NCI-H2227 treated with DMSO at 0.1 percent for 48 hours (cell line): ENCODE data around the gene YWHAE.
"Not testable (repeated sequence)": the region's sequence is repeated elsewhere in the genome, so short reads cannot be mapped to it uniquely, and the experiment has no call there.

Experiments used
- DNase-seq: peaks from one replicate; lab custom pipeline; 2025; lab: John Stamatoyannopoulos, UW

The YWHAE gene

DNA sequence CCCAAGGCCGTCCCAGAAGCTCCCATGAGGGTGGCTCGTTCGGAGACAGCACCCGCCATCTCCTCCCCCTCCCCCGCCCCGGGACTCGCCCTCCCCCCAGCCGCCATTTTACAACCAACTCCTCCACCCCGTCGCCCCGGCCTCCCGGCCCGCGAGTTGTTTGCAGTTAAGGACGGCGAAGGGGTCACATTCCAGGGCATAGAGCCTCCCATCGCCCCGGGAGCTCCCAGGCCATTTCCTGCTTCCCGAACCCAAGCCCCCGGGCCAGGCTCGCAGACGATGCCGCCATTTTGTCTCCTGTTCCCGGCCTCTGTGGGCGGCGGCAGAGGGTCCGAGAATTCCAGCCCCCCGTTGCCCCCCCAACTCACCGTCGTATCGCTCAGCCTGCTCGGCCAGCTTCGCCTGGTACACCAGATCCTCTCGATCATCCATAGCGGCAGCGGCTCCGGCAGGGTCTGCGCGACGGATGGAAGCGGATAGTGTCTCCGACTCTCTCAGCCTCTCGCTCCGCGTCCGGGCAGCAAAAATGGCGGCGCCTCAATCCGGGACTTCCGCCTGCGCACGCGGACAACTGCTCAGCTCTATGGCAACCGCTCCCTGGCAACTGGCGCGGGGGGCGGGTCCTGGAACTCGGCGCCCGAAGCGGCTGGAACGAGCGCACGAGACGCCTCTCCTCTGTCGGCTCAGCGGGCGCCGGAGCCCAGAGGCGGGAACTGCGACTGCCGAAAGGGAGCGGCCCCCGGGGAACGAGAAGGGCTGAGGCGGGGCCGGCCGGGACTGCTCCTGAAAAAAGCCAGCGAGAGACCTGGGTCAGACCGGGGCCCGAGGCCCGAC is at the start of gene YWHAE:
Gene YWHAE (minus strand): TSS at position 544 of the 834 bp plus-strand sequence. CDS start 112 bp downstream, at position 432.
- peak; percentile 89 for DNase-seq

DNA sequence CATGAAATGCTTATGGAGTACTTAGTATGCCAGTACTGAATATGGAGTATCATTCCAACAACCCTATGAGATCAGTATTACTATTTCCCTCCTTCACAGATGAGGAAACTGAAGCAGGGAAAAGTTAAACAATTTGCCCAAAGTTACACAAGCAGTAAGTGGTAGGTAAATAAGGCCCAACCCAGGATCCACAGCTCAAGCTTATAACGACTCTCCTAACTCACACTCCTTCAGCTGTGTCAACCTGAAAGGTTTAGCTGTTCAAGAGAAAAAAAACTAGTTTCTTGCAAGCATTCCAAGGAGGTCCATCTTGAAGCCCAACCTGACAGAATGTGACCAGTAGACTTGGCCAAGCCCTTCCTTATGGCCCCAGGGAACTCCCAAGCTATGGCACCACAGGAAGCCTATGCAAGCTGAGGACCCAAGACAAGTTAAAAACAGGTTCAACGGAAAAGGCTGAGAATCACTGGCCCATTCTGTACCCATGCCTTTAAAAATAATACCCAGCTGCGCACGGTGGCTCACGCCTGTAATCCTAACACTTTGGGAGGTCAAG is 49.5 kb upstream of the YWHAE start:
- no peak for DNase-seq

DNA sequence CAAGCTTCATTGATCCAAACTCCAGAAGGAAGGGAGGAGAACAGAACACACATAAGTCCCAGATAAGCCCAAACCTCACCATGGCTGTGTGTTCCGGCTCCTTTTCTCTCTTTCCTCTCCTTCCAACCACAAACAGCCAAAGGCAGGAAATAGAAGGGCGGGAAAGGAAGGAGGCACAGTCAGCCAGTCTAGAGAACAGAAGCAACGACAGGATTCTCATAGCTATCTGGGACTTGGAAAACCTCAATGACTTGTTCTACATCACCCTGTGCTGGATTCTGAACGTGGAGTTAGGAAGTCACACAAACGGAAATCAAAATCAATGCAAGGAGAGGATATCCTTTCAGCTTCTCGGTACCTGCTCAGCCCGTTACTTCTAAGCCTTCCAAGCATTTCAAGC is 47.0 kb upstream of the YWHAE start:
- no peak for DNase-seq

DNA sequence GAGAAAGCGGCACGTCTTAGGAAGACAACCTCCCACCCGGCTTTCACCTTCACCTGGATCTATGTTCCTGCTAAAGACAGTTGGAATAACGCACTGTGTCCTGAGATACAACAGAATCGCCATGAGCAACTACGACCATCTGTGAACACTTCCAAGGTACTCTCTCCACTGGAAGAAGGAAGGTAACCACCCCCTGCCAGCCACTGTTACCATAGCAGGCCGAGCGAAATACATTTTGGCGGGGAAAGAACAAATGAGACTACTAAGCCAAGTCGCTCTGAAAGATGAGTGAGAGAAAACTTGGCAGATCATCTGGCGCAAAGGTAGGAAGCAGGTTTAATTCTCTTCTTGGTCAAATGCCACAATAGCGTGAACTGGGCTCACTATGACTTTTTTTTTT is 46.2 kb upstream of the YWHAE start:
- DNase-seq, result no peak

DNA sequence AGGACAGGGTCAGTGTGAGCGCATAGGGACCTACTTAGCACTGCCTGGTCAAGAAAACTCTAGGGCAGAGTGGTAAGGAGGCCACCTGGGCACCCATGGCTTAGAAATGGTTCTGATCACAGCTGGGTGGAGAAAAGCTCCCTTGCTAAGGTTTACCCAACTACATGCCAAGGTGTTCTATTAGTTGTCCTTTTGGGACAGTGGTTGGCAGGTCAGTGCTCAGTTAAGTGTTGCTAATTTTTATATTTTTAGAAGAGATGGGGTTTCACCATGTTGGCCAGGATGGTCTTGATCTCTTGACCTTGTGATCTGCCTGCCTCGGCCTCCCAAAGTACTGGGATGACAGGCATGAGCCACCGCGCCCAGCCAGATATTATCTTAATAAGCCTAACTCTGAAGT is 45.7 kb upstream of the YWHAE start:
- DNase-seq, result not testable (repeated sequence)

DNA sequence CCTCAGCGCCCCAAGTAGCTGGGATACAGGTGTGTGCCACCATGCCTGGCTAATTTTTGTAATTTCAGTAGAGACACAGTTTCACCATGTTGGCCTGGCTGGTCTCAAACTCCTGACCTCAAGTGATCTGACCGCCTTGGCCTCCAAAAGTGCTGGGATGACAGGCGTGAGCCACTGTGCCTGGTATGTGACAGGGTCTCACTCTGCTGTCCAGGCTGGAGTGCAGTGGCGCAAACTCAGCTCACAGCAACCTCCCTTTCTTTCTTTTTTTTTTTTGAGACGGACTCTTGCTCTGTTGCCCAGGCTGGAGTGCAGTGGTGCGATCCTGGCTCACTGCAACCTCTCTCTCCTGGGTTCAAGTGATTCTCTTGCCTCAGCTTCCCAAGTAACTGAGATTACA is 42.7 kb upstream of the YWHAE start:
- not testable (repeated sequence) for DNase-seq

DNA sequence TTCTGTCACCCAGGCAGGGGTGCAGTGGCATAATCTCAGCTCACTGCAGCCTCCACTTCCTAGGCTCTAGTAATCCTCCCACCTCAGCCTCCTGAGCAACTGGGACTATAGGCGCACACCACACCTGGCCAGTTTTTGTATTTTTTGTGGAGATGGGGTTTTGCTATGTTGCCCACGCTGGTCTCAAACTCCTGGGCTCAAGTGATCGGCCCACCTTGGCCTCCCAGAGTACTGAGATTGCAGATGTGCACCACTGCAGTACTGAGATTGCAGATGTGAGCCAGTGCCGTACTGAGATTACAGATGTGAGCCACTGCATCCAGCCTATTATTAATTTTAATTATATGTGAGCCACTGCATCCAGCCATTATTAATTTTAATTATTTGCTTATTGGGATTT is 42.2 kb upstream of the YWHAE start:
- DNase-seq, result no peak

DNA sequence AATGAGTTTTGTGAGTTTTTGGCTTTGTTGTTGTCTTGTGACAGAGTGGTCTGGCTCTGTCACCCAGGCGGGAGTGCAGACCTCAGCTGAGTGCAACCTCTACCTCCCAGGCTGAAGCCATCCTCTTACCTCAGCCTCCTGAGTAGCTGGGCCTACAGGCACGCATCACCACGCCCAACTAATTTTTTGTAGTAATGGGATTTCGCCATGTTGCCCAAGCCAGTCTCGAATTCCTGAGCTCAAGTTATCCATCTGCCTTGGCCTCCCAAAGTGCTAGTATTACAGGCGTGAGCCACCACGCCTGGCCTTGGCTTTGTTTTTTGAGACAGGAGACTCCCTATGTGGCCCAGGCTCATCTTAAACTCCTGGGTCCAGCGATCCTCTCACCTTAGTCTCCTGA is 40.9 kb upstream of the YWHAE start:
- DNase-seq, result no peak

DNA sequence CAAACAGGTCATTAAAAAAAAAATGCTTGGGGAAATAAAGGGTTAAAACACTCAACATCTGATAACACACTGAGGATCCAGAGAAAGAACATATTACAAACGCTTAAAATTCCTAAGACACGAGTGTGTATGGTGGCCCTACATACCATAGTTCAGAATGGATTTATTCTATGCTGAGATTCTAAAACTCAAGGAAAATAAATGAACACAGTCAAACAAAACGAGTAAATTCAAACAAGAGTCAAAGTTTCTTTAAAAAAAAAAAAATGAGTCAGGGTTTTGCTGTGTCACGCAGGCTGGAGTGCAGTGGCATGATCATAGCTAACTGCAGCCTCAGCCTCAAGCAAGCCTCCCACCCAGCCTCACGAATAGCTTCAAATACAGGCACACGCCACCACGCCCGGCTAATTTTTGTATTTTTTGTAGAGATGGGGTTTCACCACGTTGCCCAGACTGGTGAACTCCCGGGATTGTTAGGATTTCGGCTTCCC is 38.6 kb upstream of the YWHAE start:
- no peak for DNase-seq

DNA sequence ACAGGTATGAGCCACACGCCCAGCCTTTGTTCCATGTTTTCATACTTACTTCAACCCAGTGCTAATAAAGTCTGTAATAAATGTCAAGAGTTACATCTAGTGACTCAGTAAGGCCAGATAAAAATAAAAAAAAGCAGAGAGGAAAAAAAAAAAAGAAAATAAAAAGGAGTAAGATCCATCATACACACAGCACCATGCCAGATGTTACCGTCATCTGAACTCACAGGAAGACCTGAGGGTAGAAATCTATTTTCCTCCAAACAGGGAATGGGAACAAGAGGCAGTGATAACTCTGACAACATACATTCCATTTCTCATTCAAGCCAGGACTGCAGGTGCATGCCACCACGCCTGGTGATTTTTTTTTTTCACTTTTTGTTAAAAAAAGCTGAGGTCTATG is 35.3 kb upstream of the YWHAE start:
- no peak for DNase-seq

DNA sequence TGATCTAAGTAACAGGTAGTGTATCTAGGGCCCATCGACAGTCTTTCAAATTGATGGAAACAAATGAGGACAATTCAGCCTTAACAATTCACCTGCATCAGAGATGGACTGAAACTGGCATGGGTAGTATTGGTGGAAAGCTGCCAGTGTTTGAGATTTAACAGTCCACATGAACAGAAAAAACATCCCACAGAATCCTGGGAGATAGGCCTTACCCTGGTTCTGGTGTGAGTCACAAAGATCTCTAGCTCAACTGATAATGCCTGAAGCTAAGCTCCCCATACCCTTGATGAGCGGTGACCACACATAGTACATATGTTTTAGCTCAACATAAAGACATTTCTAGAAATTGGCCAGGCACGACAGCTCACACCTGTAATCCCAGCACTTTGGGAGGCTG is 34.1 kb upstream of the YWHAE start:
- DNase-seq, result no peak

DNA sequence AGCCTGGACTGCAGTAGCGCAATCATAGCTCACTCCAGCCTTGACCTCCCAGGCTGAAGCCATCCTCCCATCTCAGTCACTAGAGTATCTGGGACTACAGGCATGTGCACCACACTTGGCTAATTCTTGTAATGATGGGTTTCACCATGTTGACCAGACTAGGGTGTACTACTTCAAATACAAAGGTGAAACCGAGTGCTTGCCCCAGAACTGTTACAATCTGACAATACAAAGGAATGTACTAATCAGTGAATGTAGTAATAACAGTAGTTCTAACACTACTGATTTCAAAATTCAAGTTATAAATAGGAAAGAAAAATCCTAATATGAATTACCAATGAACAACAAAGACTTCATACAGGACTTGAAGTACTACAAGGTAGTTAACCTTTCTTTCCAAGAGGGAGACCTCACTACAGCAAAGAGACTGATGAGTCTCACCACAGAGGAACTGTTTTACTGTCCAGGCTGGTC is 31.6 kb upstream of the YWHAE start:
- peak; percentile 17 for DNase-seq

DNA sequence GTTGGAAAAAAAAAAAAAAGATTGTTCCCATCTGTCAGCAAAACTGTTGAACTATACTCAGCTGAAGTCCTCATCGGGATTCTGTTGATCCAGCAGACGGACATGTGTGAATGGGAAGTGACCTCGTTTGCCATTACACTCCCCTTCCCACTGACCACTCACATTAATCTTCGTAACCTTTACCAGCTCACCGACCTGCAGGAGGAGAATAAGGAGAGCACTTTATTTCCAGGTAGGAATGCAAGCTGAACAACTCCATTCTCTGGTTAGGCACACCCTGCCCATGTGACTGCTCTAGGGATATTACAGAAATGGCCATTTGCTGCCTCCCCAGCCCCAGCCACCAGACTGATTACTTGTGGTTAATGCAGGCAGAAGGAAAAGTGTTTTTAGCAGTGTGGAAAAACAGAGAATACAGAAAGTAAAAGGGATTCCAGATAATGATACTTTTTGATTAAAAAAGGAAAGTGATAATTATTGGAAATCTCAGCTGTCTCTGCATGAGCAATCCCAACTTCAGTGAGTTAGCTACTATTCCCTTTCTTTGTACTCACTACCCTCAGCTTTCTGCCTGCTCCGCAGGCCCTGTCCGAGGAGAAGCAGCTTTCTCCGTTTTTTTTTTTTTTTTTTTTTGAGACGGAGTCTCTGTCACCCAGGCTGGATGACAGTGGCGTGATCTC is 23.6 kb upstream of the YWHAE start:
- no peak for DNase-seq

DNA sequence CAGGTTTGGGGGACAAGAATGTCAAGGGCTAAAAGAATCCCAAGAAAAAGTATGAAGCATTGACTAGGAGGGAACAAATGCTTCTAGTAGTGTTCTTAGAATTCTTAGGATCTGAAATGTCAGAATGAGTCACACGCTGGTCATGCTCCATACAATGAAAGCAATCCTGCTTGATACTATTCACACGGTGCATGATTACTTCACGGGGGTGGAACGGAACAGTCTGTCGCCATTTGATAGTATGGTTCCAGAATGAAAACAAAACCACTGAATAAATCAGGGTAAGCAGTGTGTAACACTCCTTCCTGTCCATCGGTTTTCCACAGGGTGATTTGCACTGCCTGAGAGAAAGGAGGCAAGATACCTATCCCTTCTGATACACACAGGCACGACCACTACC is 22.9 kb upstream of the YWHAE start:
- DNase-seq, result no peak

DNA sequence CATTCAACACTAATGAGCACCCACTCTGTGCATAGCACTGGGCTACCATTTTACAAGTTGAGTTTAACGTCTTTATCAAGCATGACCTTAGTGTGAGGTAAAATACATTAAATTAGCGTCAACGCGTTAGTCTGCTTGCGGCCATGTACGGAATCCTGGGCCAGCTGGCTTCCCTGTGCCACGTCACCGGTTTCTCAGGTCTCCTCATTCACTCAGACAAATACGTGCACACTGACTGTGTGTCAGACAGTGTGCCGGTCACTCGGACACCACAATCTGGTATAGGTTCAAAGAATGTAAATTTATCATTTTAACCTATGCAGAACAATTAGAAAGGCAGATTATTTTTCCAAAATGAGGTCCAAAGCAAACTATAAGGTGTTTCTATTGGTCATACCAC is 21.4 kb upstream of the YWHAE start:
- DNase-seq, result no peak

DNA sequence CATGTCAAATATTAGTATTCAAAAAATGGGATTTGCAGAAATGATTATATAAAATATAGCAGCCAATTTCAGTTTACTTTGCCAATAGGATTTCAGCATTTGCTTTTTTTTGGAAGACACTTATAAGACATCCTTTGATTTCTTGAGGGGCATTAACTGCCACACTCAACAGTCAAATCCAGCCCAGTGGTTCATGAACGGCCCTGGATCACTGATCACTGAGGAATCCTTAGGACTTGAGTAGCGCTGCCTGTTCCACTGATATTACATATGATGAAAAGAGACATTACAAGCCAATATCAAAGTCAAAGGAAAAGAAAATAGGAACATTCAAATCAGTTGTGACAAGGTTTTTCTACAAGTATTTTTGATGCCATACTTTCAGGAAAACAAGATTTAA is 21.0 kb upstream of the YWHAE start:
- no peak for DNase-seq

DNA sequence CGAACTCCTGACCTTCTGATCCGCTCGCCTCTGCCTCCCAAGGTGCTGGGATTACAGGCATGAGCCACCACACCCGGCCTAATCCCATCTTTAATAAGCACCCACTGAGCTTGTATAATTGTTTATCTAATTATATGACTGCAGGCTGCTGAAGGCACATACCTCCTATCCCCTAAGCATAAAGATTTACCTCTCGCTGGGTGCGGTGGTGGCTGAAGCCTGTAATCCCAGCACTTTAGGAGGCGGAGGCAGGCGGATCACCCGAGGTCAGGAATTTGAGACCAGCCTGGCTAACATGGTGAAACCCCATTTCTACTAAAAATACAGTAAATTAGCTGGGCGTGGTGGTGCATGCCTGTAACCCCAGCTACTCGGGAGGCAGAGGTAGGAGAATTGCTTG is 20.1 kb upstream of the YWHAE start:
- DNase-seq, result no peak

DNA sequence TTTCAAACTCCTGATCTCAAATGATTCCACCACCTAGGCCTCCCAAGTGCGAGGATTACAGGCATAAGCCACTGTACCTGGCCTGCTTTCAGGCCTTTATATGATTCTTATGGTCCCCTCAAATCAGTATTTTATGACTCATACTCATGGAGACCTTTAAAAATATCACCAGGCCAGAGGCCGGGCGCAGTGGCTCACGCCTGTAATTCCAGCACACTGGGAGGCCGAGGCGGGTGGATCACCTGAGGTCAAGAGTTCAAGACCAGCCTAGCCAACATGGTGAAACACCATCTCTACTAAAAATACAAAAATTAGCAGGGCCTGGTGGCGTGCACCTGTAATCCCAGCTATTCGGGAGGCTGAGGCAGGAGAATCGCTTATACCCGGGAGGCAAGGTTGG is 18.5 kb upstream of the YWHAE start:
- DNase-seq, result not testable (repeated sequence)

DNA sequence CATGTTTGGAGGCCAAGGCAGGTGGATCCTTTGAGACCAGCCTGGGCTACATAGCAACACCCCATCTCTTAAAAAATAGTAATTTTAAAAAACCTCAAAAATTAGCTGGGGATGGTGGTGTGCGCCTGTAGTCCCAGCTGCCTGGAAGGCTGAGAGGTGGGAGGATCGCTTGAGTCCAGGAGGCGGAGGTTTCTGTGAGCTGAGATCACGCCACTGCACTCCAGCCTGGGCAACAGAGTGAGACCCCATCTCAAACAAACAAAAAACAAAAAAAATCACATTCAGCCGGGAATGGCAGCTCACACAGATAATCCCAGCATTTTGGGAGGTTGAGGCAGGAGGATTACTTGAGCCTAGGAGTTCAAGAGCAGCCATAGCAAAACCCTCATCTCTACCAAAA is 16.4 kb upstream of the YWHAE start:
- no peak for DNase-seq

DNA sequence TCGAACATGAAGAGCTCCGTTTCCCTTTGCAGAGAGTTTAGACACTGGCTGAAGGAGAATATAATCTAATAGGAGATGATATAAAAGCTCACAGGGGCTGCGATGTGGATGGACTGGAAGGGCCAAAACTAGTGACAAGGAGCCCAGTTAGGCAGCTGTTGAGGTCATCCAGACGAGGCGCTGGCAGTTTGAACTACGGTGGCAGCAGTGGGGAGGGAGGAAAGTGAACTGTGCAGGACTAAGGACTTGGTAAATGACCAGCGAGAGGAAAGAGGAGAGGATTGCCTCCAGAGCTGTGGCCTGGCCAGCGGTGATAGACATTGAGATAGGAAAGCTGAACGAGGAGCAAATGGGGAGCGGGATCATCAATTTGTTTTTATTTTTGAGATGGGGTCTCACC is 14.6 kb upstream of the YWHAE start:
- DNase-seq, result no peak

DNA sequence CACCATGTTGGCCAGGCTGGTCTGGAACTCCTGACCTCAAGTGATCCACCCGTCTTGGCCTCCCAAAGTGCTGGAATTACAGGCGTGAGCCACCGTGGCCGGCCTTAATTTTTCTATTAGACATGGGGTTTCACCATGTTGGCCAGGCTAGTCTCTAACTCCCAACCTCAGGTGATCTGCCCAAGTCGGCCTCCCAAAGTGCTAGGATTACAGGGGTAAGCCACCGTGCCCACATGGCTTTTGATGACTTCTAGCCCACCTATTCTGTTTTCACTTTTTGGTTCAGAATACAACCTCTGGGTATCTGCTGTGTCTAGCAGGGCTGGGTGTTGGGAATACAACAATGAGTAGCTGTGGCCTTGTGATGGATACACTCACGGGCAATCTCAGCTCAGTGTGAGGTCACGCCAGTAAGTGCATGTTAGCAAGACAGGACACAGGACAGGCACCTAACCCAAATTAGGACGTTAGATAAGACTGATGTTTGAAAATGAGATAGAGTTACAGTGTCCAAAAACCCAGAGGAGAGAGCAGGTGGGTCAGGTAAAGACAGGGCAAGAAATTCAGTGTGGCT is 14.1 kb upstream of the YWHAE start:
- DNase-seq, result no peak

DNA sequence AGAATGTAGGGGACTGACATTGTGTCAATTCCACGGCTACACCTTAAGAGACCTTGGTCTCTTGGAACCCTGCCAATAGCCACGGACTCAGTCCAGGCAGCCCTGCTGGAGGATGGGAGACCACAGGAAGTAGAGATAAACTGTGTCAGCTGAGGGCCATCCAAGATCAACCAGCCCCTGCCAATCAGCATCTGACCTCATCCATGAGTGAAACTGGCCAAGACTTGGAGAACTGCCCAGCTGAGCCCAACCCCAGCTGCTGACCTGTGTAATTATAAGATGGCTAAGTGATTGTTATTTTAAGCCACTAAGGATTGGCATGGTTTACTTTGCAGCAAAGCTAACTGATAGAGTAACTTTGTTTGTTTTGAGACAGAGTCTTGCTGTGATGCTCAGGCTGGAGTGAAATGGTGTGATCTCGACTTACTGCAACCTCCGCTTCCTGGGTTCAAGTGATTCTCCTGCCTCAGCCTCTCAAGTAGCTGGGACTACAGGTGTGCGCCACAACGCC is 13.3 kb upstream of the YWHAE start:
- no peak for DNase-seq
